HTR-8/SVneo (cell line): ENCODE data around the gene TP53I11.

ENCODE experiments used
- DNase-seq: peaks from one replicate; pipeline ENCODE4 v3.0.0; 2011; ENCODE audit warnings: low spot score, mixed read lengths; ENCODE audit not compliant: insufficient read length
- FAIRE-seq: peaks from 2 replicates; lab custom pipeline; 2011; peaks lifted over from hg19 to GRCh38; lab: Jason Lieb, UNC

Gene TP53I11

DNA sequence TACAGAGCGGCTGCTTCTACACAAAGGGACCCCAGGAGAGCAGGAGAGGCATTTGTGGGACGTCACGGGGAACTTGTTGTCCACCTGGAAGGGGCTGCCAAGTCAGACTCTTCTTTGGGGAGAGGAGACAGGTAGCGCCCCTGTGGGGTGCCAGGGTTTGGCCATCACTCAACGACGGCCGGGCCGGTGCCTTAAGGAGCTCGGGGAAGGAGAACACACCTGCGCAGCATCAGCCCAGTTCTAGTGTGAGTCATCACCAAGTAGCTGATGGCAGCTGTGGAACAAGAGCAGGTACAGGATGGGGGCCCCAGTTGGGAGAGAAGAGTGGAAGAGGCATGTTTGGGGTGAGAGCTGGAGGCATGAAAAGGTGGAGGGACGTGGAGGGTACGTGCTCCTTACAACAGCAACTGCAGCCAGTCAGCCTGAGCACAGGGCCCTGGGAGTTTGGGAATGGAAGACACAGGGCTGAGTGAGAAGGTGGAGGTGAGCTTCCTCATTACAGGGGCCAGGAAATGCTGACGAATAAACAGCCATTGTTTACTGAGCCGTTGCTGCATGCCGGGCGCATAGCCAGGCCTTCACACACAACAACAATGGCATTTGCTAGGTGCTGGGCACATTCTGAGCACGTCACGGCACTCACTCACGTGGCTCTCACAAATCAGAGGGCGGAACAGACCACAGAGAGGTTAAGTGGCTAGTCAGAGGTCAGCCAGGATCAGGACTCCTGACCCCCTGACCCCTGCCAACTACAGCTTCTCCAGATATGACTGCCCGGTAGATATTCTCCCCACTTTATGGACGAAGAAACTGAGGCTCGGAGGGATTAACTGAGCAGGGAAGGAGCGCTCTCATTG is 29.1 kb upstream of the TP53I11 start:
- FAIRE-seq (no peak), DNase-seq (no peak)

DNA sequence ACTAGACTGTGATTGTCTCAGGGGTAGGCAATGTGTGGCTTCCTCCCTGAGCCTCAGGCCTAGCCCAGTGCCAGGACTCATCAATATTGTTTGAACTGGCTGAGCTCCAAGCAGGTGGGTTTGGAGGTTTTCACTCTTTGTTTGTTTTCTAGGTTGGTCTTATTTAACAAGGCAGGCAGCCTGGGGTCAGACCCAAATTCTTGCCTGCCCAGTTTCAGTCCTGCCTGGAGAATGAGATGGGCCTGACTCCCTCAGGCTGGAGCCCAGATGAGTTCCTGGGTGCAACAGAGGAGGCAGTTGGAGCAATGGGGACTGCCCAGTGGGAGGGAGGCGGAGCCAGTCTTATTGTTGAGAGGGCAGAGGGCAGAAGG is 28.3 kb upstream of the TP53I11 start:
- no peak for FAIRE-seq
- no peak for DNase-seq

DNA sequence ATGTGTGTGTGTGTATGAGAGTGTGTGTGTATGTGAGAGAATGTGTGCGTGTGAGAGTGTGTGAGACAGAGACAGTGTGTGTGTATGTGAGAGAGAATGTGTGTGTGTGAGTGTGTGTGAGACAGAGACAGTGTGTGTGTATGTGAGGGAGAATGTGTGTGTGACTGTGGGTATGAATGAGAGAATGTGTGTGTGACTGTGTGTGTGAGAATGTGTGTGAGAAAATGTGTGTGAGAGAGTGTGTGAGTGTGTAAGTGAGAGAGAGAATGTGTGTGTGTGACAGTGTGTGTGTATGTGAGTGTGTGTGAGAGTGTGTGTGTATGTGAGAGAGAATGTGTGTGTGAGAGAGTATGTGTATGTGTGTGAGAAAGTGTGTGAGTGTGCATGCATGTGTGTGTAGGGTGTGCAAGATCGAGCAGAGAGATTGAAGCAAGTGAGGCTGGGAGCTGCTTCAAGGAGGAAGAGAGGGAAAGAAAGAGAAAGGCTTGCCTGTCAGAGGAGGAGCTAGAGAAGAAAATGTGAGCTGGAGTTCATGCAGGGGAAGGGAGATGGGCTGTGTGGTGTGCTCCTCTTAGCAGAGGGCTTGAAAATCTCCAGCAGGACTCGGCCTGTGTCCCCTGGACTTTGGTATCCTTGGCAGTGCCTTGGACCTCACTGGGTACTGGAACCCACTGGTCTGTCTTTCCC is 27.7 kb upstream of the TP53I11 start:
- DNase-seq: no peak
- peak; percentile 95 for FAIRE-seq

DNA sequence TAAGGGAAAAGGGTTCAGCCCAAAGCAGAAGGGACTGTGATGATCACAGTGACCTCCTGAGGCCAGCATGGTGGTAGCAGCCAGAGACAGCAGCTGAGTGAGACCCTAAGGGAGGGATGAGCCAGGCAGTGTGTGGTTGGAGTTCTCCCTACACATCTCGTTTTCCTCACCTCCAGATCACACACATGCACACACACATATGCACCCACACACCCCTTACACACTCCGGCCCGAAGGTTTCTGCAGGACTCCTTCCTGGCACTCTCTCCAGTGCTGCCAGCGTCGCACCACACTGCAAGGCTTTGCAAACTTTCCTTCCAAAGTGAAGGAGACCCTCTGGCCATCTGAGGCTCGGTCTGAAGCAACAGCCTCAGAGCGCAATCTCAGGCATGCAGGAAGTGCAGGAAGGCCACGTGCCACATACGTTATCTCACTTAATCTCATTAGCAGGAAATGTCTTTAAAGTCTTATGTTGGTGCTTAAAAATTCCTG is 26.9 kb upstream of the TP53I11 start:
- DNase-seq (peak; percentile 24), FAIRE-seq (peak; percentile 72)

DNA sequence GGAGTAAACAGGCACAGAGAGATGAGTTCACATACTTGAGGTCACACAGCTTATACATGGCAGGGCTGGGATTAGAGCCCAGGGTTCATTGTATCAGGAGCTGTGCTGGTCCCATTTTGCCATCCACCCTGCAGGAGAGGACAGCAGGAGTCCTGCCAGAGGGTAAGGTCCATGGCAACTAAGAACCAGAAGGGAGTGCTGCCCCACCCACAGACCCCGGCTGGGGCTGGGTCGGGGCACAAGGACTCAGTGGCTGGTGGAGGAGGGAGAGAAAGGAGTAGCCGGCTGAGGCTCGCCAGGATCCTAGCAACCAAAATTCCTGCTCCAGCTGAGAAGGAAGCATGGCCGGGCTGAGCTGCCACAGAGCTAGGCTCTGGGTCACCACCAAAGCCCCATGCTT is 25.9 kb upstream of the TP53I11 start:
- FAIRE-seq: no peak
- no peak for DNase-seq

DNA sequence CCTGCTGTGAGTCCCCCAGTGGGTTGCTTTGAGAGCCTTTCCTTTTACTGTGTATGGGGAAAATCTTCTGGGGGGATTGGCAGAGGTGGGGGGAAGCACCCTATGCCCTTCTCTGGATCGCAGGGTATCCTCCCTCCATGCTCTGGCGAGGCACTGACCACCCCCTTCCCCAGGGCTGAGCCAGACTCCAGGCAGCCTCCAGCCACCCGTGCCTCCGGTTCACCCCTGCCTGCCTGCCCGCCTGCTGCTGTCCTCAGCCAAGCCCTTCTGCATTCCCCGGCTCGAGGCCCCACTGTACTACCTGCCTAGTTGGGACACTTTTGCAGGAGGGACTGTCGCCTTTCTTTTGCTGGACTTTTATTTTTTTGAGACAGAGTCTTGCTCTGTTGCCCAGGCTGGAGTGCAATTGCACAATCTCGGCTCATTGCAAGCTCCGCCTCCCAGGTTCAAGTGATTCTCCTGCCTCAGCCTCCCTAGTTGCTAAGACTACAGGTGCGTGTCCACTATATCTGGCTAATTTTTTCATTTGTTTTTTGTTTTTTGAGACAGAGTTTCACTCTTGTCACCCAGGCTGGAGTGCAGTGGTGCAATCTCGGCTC is 23.8 kb upstream of the TP53I11 start:
- FAIRE-seq (no peak), DNase-seq (no peak)

DNA sequence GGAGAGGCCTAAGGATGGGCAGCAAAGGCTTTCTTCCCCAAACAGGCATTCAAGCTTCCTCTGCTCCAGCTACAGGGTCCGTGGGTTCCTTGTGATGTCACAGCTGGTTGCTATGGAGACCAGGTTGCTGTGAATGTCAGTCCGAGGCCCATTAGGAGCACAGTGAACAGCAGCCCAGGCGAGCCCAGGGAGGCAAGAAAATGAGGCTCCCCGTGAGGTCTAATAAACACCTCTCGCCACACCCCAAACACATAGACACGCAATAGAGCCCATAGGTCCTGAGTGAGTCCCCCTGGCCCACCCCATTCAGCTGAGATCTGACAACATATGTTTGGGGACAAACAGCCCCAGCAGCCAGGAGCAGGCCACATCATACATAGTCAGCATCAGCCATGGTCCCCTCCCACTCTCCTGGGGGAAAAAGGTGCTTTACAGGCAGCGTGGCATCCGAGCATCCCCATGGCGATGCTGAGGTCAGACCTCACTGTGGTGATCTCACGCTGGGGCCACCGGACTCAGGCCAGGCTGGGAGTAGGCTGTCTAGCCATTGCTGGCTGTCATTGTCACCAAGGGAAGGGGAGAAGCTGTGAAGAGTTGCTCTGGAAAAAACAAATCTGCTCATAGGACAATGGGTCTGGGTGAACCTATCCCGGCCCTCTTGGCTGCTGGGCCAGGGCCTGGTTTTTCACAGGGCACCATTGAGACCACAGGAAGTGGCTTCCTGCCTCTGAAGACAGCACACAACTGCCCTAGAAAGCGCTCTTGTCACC is 23.1 kb upstream of the TP53I11 start:
- DNase-seq (no peak), FAIRE-seq (no peak)

DNA sequence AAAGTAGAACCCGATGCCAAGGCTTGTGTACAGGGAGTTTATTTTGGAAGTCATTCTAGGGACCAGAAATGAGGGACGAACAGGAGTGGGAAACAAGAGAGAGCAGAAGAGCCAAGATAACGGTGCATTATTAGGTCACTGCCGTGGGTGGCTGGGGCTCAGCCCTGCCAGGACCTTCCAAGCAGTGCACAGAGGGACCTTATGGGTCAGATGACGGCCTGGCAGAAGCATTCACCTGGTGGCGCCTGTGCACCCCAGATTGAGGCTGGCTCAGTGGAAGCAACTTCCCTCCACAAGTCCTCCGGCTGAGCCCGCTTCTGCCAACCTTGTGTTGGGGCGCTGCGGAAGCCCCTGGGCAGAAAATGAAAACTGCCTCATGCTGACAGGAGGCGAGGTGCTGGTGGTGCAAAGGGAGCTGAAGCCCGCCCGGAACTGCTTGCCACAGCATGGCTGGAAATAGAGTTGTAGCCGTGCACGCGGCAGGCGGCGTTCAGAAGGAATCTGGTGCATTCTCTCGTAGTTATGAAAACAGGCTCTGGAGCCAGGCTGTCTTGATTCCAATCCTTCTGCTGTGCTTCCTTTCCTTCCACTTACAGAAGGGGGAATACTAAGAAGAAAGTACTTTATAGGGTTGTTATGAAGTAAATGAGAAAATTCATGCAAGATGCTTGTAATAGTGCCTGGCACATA is 22.2 kb upstream of the TP53I11 start:
- no peak for FAIRE-seq
- no peak for DNase-seq

DNA sequence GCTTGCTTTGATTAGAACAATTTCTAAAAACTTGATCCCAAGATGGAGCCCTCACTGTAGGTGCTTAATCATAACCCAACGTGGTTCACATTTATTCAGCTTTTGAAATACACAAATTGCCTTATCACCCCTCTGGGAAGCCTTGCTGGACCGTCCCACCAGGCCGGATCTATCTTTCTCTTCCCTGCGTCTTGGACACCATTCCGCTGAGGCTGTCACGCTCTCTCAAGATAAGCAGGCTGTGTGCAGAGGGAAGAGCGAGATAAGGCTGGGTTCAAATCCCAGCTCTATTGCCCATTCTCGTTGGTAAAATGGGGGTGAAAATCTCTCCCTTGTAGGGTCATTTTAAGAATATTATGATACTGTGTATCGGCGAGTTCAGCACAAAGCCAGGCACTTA is 20.5 kb upstream of the TP53I11 start:
- no peak for FAIRE-seq

DNA sequence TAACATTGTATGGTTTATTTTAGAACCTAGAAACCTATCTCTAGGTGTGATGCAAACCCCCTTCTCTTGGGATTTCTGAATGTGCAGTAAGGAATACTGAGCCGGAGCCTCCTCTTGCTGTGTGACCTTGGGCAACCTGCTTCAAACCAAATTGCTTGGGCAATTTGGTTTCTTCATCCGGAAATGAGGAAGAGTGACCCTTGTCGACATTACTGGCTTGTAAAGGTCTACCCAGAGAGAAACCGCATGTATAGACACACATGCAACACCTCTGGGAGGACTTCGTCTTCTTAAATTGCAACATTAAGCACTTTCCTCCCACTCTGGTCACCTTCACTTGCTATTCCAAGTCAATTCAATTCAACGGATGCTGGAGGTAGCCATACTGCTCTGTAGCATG is 19.6 kb upstream of the TP53I11 start:
- no peak for DNase-seq
- no peak for FAIRE-seq

More for the DNA sequence above, 20.5 kb upstream of the TP53I11 start:
- DNase-seq: no peak

DNA sequence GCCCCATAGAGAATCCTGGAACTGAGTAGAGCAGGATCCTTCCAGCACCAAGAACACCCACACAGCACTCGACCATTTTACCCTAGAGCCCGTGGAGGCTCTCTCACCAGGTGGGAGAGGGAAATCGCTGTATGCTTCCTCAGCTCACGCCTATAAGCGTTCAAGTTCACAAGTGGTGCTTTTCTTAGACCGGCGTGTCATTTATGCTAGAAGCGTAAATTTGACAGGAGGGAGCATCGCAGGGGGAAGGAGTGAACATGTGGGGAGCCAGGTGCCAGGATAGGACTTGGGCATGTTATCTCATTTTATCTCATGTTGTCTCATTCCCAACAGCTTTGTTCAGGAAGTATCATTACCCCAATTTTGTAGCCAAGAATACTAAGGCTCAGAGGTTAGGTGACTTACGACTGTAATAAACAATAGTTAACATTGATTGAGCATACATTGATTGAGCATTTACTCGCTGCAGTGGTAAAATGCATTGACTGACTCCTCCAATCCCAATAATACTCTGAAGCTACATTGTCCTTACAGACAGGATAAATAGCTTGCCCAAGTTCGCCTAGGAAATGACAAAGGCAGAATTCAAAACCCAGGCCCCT is 19.1 kb upstream of the TP53I11 start:
- FAIRE-seq: no peak
- no peak for DNase-seq

DNA sequence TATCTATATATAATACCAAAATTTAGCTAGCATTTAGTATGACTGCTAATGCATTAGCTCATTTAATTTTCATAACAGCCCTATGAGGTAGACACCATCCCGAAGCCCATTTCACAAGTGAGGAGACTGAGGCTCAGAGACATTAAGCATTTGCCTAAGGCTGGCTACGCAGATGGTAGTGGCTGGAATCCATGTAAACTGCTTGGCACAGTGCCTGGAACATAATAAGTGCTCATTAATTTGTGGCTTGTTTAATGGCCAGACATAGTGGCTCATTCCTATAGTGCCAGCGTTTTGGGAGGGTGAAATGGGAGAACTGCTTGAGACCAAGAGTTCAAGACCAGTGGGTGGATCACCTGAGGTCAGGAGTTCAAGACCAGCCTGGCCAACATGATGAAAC is 17.8 kb upstream of the TP53I11 start:
- DNase-seq (no peak), FAIRE-seq (no peak)

DNA sequence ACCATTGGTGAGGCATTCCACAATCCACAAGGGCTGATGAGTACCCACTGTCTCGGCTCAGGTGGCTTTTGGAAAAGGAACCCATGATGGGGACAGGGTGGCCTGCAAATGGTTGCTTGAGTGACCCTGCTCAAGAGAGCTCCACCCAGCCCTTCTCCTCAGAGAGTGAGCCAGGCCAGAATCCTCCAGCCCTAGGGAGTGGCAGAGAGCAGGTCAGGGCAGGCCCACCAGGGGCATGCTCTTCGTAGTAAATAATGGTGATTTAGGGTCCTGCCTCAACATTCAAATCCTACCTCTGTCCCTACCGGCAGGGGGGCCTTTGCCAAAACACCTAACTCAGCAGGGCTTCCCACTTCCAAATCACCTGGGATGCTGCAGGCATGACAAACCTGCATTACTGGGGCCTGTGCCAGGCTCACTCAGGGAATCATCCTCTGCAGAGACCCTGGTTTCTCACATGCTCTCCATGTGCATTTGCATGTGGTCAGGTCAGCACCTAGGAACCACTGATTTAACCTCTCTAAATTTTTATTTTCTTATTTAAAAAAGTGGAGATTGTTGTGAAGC is 17.3 kb upstream of the TP53I11 start:
- no peak for FAIRE-seq
- DNase-seq: no peak

DNA sequence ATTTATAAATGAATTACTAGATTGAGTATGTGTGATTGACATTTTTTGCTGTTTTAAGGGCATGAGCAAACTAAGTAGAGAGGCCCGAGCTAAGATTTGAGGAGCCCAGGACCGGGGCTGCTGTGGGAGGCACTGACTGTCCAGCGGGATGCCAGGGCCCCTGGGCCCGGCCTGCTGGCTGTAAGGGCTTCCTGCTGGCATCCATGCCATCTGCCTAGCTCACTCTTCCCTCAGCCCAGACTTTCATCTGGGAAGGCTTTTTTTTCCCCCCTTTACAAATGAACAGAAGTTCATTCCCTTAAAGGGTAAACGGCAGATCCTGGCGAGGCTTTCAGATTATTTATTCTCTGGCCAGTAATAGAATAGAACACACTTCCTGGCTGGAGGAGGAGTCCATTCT is 16.0 kb upstream of the TP53I11 start:
- FAIRE-seq (no peak), DNase-seq (no peak)

DNA sequence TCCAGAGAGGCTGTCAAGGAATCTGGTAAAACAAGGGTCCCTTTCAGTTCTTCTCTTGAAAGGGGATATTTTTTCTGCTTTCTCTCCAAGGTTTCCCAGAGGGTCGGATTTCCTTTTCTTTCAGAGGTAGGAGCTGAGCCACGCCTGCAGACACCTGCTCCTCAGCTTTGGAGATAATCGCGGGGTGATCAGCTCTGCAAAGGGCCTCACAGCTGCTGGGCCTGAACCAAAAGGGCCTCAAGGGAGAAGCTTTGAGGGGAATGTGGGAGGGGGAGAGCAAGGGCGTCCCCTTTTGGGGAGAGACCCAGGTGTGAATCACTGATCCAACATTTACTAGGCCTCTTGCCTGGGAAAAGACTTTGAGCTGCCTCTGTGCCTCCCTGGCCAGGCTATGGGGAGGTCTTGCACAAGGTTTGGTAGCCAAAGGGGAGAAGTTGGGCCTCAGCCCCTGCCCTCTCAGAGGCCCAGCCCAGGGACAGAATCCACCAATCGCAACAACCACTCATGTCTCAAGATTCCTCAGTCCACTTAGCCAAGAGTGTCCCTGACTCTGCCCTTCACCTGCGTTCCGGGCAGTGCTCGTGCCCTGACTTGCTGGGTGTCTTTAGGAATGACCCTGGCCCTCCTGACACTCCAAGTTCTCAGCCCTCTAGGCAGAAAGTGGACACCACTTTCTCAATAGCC is 14.0 kb upstream of the TP53I11 start:
- DNase-seq: no peak
- FAIRE-seq: no peak

DNA sequence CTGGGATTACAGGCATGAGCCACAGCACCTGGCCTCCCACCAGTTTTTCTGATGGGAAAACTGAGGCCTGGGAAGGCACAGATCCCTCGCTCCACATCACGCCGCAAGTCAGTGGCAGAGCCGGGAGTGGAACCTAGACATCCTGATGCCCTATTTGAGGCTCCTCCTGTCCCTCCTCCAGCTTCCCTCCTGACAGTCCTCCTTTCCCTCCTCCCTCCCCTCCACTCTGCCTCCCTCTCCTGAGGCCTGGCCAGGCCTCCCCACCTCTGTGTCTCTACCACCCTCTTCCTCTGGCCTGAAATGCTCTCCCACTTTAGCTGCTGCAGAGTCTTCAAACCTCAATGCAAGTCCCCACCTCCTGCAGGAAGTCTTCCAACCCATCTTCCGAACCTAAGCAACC is 13.3 kb upstream of the TP53I11 start:
- FAIRE-seq (no peak), DNase-seq (no peak)

DNA sequence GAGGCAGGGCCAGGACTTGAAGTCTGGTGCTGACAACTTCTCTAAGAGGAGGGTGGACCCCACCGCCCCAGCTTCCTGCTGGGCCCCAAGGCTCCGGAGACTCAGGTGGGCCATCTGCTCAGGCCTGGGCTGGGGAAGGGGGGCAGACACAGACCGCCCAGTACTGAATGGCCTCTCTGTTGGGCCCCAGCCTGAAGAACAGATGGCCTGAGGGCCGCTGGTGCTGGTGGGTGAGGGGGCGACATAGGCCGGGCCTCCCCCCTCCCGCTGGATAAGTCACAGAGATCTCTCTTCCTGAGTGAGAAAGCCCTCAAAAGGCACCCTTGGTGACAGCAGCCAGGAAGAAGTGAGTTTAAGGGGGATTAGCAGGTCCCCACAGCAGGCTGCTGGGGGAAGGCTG is 12.5 kb upstream of the TP53I11 start:
- FAIRE-seq: no peak
- DNase-seq: no peak

DNA sequence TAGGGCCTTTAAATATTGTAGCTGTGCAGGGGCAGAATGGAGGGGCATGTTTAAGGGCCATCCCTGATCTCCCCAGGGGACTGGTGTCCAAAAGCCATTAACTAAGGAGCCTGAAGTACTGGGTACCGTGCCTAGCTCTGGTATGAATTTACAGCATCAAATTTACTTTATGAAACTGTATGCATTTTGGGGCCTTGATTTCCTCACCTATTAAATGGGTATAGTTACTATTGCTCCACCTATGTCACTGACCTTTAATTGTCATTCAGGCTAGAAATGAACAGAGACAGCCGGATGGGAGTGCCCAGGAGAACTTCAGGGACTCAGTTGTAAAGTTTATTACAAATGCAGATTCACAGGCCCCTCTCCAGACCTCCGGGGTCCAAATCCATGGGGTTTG is 11.8 kb upstream of the TP53I11 start:
- no peak for FAIRE-seq

More for the DNA sequence above, 11.8 kb upstream of the TP53I11 start:
- DNase-seq: no peak
